ENCODE measurements around the gene MYOD1.

Gene MYOD1

GRCh38 chr11:17770048-17770652 lies 50.8 kb downstream of the MYOD1 start:
- Mint-ChIP-seq H3K27ac (no peak overlapping the region), H3K36me3 (no peaks in the 10 kb centered on the region), H3K27me3 (no peaks in the 10 kb centered on the region), H3K9me3 (no peaks in the 10 kb centered on the region), H3K4me1 (no peaks in the 10 kb centered on the region), H3K4me3 (no peak overlapping the region)
- CTCF ChIA-PET = no interaction called here
- DNase-seq = no peak

GRCh38 chr11:17770917-17771316 lies 51.5 kb downstream of the MYOD1 start:
- CTCF ChIA-PET = no interaction called here

GRCh38 chr11:17771415-17771814 lies 52.0 kb downstream of the MYOD1 start:
- Mint-ChIP-seq H3K9me3 (no peaks in the 10 kb centered on the region), H3K4me1 (no peaks in the 10 kb centered on the region), H3K36me3 (no peaks in the 10 kb centered on the region), H3K27ac (no peak overlapping the region), H3K27me3 (no peaks in the 10 kb centered on the region), H3K4me3 (no peak overlapping the region)
- no peak for DNase-seq
- CTCF ChIA-PET = no interaction called here

More at GRCh38 chr11:17770917-17771316, 51.5 kb downstream of the MYOD1 start:
- H3K27me3 Mint-ChIP-seq = no peaks in the 10 kb centered on the region
- no peak for DNase-seq
- H3K27ac Mint-ChIP-seq = no peak overlapping the region
- H3K4me3 Mint-ChIP-seq = no peak overlapping the region
- H3K4me1 Mint-ChIP-seq = no peaks in the 10 kb centered on the region
- no peaks in the 10 kb centered on the region for H3K36me3 Mint-ChIP-seq
- H3K9me3 Mint-ChIP-seq = no peaks in the 10 kb centered on the region
